Upper lobe of left lung (tissue), 6 donors: ENCODE data around the gene SRP14. TPM values are rescaled to one million over a fixed set of nuclear protein-coding genes. Genes with fewer than 3 reads are reported as not detected.

Experiments used
- ATAC-seq, 2 donors: fragments of 200-7000 bp; cut with Tn5 transposase; one replicate each; pipeline ENCODE4 v1.9.1; 2022; ENCODE audit warnings: mild to moderate bottlenecking in 2 of 2, moderate library complexity in 2 of 2; ENCODE audit not compliant: low FRiP score in 2 of 2
- DNase-seq, 2 donors: peaks; one replicate each; pipeline ENCODE4 v3.0.0-alpha.2; 2019 to 2020
- H3K27ac ChIP-seq, 4 donors: fragments of 200-600 bp; sonication (generic); one replicate each; pipeline ENCODE4 v1.5.1; 2016 to 2019
- H3K27me3 ChIP-seq, 4 donors: fragments of 200-600 bp; sonication (generic); one replicate each; pipeline ENCODE4 v1.5.1; 2017 to 2019
- H3K36me3 ChIP-seq, 4 donors: fragments of 200-600 bp; sonication (generic); one replicate each; pipeline ENCODE4 v1.5.1; 2016 to 2019
- H3K4me1 ChIP-seq, 4 donors: fragments of 200-600 bp; sonication (generic); one replicate each; pipeline ENCODE4 v1.5.1; 2018 to 2019
- H3K4me3 ChIP-seq, 4 donors: fragments of 200-600 bp; sonication (generic); one replicate each; pipeline ENCODE4 v1.5.1; 2017 to 2019; ENCODE audit warnings: mild to moderate bottlenecking in 2 of 4, moderate library complexity in 1 of 4
- H3K9me3 ChIP-seq, 4 donors: fragments of 200-600 bp; sonication (generic); one replicate each; pipeline ENCODE4 v1.5.1; 2018 to 2019
- CTCF ChIP-seq, 6 experiments: fragments of 450-650 bp in 4 of 6; fragments of 200-600 bp in 2 of 6; sonication (generic) in 2 of 6; IDR thresholded peaks; one replicate each; pipeline ENCODE4 v1.5.1; 2016 to 2019; ENCODE audit warnings: antibody characterized with exemption in 6 of 6
- EP300 ChIP-seq, 4 donors: sonication (generic); formaldehyde crosslinking; IDR thresholded peaks; one replicate each; pipeline ENCODE4 v1.5.1; 2017; ENCODE audit warnings: antibody characterized with exemption in 4 of 4, control low read depth in 2 of 4
- POLR2A ChIP-seq, 4 donors: fragments of 450-650 bp; IDR thresholded peaks; one replicate each; pipeline ENCODE4 v1.5.1; 2016 to 2017; ENCODE audit warnings: antibody characterized with exemption in 4 of 4, mild to moderate bottlenecking in 2 of 4
- POLR2AphosphoS5 ChIP-seq, 2 donors: sonication (generic); formaldehyde crosslinking; IDR thresholded peaks; one replicate each; pipeline ENCODE4 v1.5.1; 2017; ENCODE audit warnings: antibody characterized with exemption in 2 of 2
- WGBS, 2 donors: methylation state at CpG; one replicate each; pipeline ENCODE4 v1.1.5; 2017 to 2018; 5-methylcytosine and 5-hydroxymethylcytosine counted together
- total RNA-seq, 6 donors: library from RNA; depleted of rRNA in 4 of 6; stranded (reverse); fragments of >200 nt in 4 of 6; gene quantifications; one replicate each; pipeline versions ENCODE4 v1.1.0 to v1.2.1, GENCODE V29; 2016 to 2021
- donor health status: DM: no; HTN: no; CAD: no; lungs with moderate emphysema.
- donor health status: DM: no; HTN: yes; CAD: no; lungs with severe emphysema.

Gene SRP14
- total RNA-seq, 6 donors from 2014 or later = 55.5 to 342 (median 191) TPM

- no peak overlapping the region for H3K27ac ChIP-seq
- 95% methylated on average over 2 of the region's 2 CpGs; no CpG with 5 or more reads in 1 of the 2 donors for WGBS, 2 donors
- TF ChIP-seq EP300 (IDR thresholded peaks at IDR 0.05) = no peak
- TF ChIP-seq POLR2A (IDR thresholded peaks at IDR 0.05) = no peak
- no peak for TF ChIP-seq POLR2AphosphoS5 (IDR thresholded peaks at IDR 0.05)
- no peaks in the 10 kb centered on the region for H3K27me3 ChIP-seq
- DNase-seq (no peak), ATAC-seq (no peak)
- H3K9me3 ChIP-seq = no peaks in the 10 kb centered on the region
- peaks cover under 1 to 10% (median 6%) of the 10 kb centered on the region in 4 donors for H3K4me1 ChIP-seq
- H3K36me3 ChIP-seq = no peaks in the 10 kb centered on the region
- H3K4me3 ChIP-seq = no peak overlapping the region
Measured at GRCh38 chr15:40063563-40064011, 24.6 kb upstream of the SRP14 start.

GRCh38 chr15:40062816-40063562, 24.0 kb upstream of the SRP14 start:
- no peak for ATAC-seq
- no peaks in the 10 kb centered on the region for H3K27me3 ChIP-seq
- no peak for DNase-seq
- no peak for TF ChIP-seq EP300 (IDR thresholded peaks at IDR 0.05)
- no peak for TF ChIP-seq POLR2AphosphoS5 (IDR thresholded peaks at IDR 0.05)
- TF ChIP-seq POLR2A (IDR thresholded peaks at IDR 0.05) = no peak
- TF ChIP-seq CTCF (IDR thresholded peaks at IDR 0.05) = no peak
- no peaks in the 10 kb centered on the region for H3K9me3 ChIP-seq
- no peaks in the 10 kb centered on the region for H3K36me3 ChIP-seq
- 92 to 97% methylated on average over 10 of the region's 10 CpGs for whole genome bisulfite sequencing, 2 donors
- peaks cover 0 to 4% (median under 1%) of the 10 kb centered on the region in 4 donors for H3K4me1 ChIP-seq
- H3K4me3 ChIP-seq = no peak overlapping the region
- no peak overlapping the region for H3K27ac ChIP-seq

- Histone ChIP-seq H3K4me3 (no peak overlapping the region), H3K27ac (no peak overlapping the region), H3K4me1 (peaks cover 0 to 4% (median 0%) of the 10 kb centered on the region in 4 donors), H3K9me3 (no peaks in the 10 kb centered on the region), H3K36me3 (no peaks in the 10 kb centered on the region), H3K27me3 (no peaks in the 10 kb centered on the region)
- DNase-seq = peak in 1 of 2 donors; percentile 71
- TF ChIP-seq POLR2A (IDR thresholded peaks at IDR 0.05) (no peak), EP300 (IDR thresholded peaks at IDR 0.05) (no peak), POLR2AphosphoS5 (IDR thresholded peaks at IDR 0.05) (no peak), CTCF (IDR thresholded peaks at IDR 0.05) (no peak)
- peak in 1 of 2 donors; percentile 55 for ATAC-seq
- WGBS, 2 donors = 77 to 85% methylated on average over 15 of the region's 15 CpGs
Measured at GRCh38 chr15:40061212-40061901, 22.4 kb upstream of the SRP14 start.

- Histone ChIP-seq H3K27me3 (no peaks in the 10 kb centered on the region), H3K4me1 (peaks cover 0 to 8% (median 2%) of the 10 kb centered on the region in 4 donors), H3K4me3 (no peak overlapping the region), H3K36me3 (no peaks in the 10 kb centered on the region), H3K9me3 (no peaks in the 10 kb centered on the region), H3K27ac (no peak overlapping the region)
- DNase-seq = peak in 1 of 2 donors; percentile 10
- no peak for ATAC-seq
- TF ChIP-seq POLR2AphosphoS5 (IDR thresholded peaks at IDR 0.05) = no peak
- no peak for TF ChIP-seq CTCF (IDR thresholded peaks at IDR 0.05)
- TF ChIP-seq EP300 (IDR thresholded peaks at IDR 0.05) = no peak
- no peak for TF ChIP-seq POLR2A (IDR thresholded peaks at IDR 0.05)
- 89% methylated on average over 10 of the region's 10 CpGs for WGBS, 2 donors
Measured at GRCh38 chr15:40060236-40060961, 21.4 kb upstream of the SRP14 start.

- H3K9me3 ChIP-seq = no peaks in the 10 kb centered on the region
- 86 to 95% methylated on average over 11 of the region's 11 CpGs for WGBS, 2 donors
- no peak for ATAC-seq
- no peaks in the 10 kb centered on the region for H3K36me3 ChIP-seq
- H3K27ac ChIP-seq = no peak overlapping the region
- H3K4me3 ChIP-seq = no peak overlapping the region
- TF ChIP-seq CTCF (IDR thresholded peaks at IDR 0.05) (no peak), EP300 (IDR thresholded peaks at IDR 0.05) (no peak), POLR2A (IDR thresholded peaks at IDR 0.05) (no peak), POLR2AphosphoS5 (IDR thresholded peaks at IDR 0.05) (no peak)
- peak in 1 of 2 donors; percentile 19 for DNase-seq
- H3K4me1 ChIP-seq = peaks cover 4 to 14% (median 8%) of the 10 kb centered on the region in 4 donors
- no peaks in the 10 kb centered on the region for H3K27me3 ChIP-seq
Measured at GRCh38 chr15:40059821-40060220, 20.8 kb upstream of the SRP14 start.
